ENCODE measurements around the gene RAD9A.

Gene RAD9A

GRCh38 chr11:67441098-67441563 is 49.3 kb downstream of the RAD9A start:
- no peak for DNase-seq (ENCODE audit: low spot score)

GRCh38 chr11:67441731-67442351 is 50.1 kb downstream of the RAD9A start:
- no peak for DNase-seq (ENCODE audit: low spot score)

- DNase-seq (ENCODE audit: low spot score): no peak
Observed at GRCh38 chr11:67442504-67443404, 51.0 kb downstream of the RAD9A start.

- no peak for DNase-seq (ENCODE audit: low spot score)
Observed at GRCh38 chr11:67445515-67445914, 53.7 kb downstream of the RAD9A start.
